HepG2 (cell line): ENCODE results near the gene USP36. TPM values are rescaled to one million over a fixed set of nuclear protein-coding genes. Genes with fewer than 3 reads are reported as not detected.

Experiments
- ATAC-seq: fragments of 200-7000 bp; cut with Tn5 transposase; 3 replicates; pipeline ENCODE4 v1.9.1; 2020; ENCODE audit warnings: mild to moderate bottlenecking, moderate library complexity
- BruUV-seq: library from RNA; stranded (reverse); fragments of 400-500 nt; replicated peaks from 2 replicates; lab custom pipeline; 2021; lab: Mats Ljungman, UMichigan
- CTCF ChIA-PET: fragments of 300-600 bp; formaldehyde crosslinking; extraction: SDS; loops from one replicate; lab custom pipeline; 2021; ENCODE audit warnings: low total read pairs, inconsistent platforms, low intra/inter-chr PET ratio; lab: Yijun Ruan, JAX
- POLR2A ChIA-PET: fragments of 350-600 bp; sonication (Branson Sonifier 250); formaldehyde crosslinking; loops from one replicate; lab custom pipeline; 2020; ENCODE audit warnings: antibody characterized with exemption, inconsistent platforms; lab: Yijun Ruan, JAX
- DNase-seq: peaks from one replicate; pipeline ENCODE4 v3.0.0-alpha.2; 2015; ENCODE audit warnings: low spot score
- FAIRE-seq: peaks from 3 replicates; lab custom pipeline; 2011; peaks lifted over from hg19 to GRCh38; lab: Jason Lieb, UNC
- H2AFZ ChIP-seq: one replicate; pipeline ENCODE4 v1.6.1; 2011; ENCODE audit warnings: low read length, inconsistent platforms
- H3K27ac ChIP-seq: fragments of 300-600 bp; 3 replicates; pipeline ENCODE4 v1.8.0; 2011; ENCODE audit warnings: mixed run types, mild to moderate bottlenecking, mixed read lengths, low read length, inconsistent platforms; ENCODE audit not compliant: insufficient read depth; ENCODE audit errors: extremely low read length
- H3K27me3 ChIP-seq, 2 experiments: fragments of 200-600 bp in 1 of 2; 2 replicates in 1 of 2; 3 replicates in 1 of 2; pipeline versions ENCODE4 v1.6.0 to v1.8.0; 2011; ENCODE audit warnings: low read length in 2 of 2, mild to moderate bottlenecking in 2 of 2, moderate library complexity in 2 of 2, inconsistent platforms in 1 of 2; ENCODE audit not compliant: insufficient read depth in 2 of 2, control insufficient read depth in 1 of 2
- H3K36me3 ChIP-seq, 2 experiments: fragments of 200-600 bp in 1 of 2; replicated peaks in 1 of 2; 2 replicates in 1 of 2; 3 replicates in 1 of 2; pipeline versions ENCODE4 v1.5.1 to v1.8.0; 2011; ENCODE audit warnings: low read length in 2 of 2, inconsistent platforms in 1 of 2; ENCODE audit not compliant: insufficient read depth in 2 of 2, control insufficient read depth in 1 of 2
- H3K4me1 ChIP-seq: 2 replicates; pipeline ENCODE4 v1.5.1; 2012; ENCODE audit warnings: low read length, inconsistent platforms; ENCODE audit not compliant: insufficient read depth
- H3K4me2 ChIP-seq: 2 replicates; pipeline ENCODE4 v1.6.0; 2011; ENCODE audit warnings: low read depth, low read length, inconsistent platforms
- H3K4me3 ChIP-seq, 3 experiments: fragments of 200-600 bp in 1 of 3; sonication (generic), shearing (Covaris generic) in 1 of 3; replicated peaks in 1 of 3; 2 replicates each; pipeline ENCODE4 v1.5.1; 2011 to 2016; ENCODE audit warnings: low read length in 3 of 3, inconsistent platforms in 2 of 3, low read depth in 2 of 3, mild to moderate bottlenecking in 2 of 3, control low read depth in 1 of 3, mixed read lengths in 1 of 3; ENCODE audit not compliant: insufficient read depth in 1 of 3
- H3K79me2 ChIP-seq: one replicate; pipeline ENCODE4 v1.6.1; 2011; ENCODE audit warnings: low read length, inconsistent platforms; ENCODE audit not compliant: insufficient read depth
- H3K9ac ChIP-seq: 2 replicates; pipeline ENCODE4 v1.6.0; 2011; ENCODE audit warnings: mild to moderate bottlenecking, low read depth, low read length, inconsistent platforms; ENCODE audit not compliant: insufficient read depth
- H3K9me3 ChIP-seq: 2 replicates; pipeline ENCODE4 v1.5.1; 2012; ENCODE audit warnings: mild to moderate bottlenecking, low read length
- H4K20me1 ChIP-seq: 2 replicates; pipeline ENCODE4 v1.6.0; 2011; ENCODE audit warnings: inconsistent platforms, mild to moderate bottlenecking, low read length, moderate library complexity; ENCODE audit not compliant: insufficient read depth
- ARNT2 ChIP-seq: sonication (generic); formaldehyde crosslinking; IDR thresholded peaks from 2 replicates; pipeline ENCODE4 v1.8.0; 2022; ENCODE audit warnings: mild to moderate bottlenecking, low read depth, missing genetic modification reagents, moderate library complexity
- CENPT ChIP-seq: sonication (generic); formaldehyde crosslinking; IDR thresholded peaks from 2 replicates; pipeline ENCODE4 v1.8.0; 2022; ENCODE audit warnings: low read depth, mild to moderate bottlenecking, moderate library complexity, missing genetic modification reagents
- DZIP1 ChIP-seq: sonication (generic); formaldehyde crosslinking; IDR thresholded peaks from 2 replicates; pipeline ENCODE4 v1.5.0; 2020; ENCODE audit warnings: mild to moderate bottlenecking, missing genetic modification reagents
- EEA1 ChIP-seq: sonication (generic); formaldehyde crosslinking; IDR thresholded peaks from 2 replicates; pipeline ENCODE4 v1.5.1; 2020; ENCODE audit warnings: mild to moderate bottlenecking, missing genetic modification reagents, borderline replicate concordance
- EP300 ChIP-seq, 3 experiments: sonication (generic) in 1 of 3; formaldehyde crosslinking in 1 of 3; IDR thresholded peaks; 2 replicates each; pipeline versions ENCODE4 v1.5.1 to v1.6.1; 2011 to 2020; ENCODE audit warnings: low read depth in 2 of 3, low read length in 2 of 3, borderline replicate concordance in 1 of 3, improper control_type of control experiment in 1 of 3, mild to moderate bottlenecking in 1 of 3, missing genetic modification reagents in 1 of 3, moderate library complexity in 1 of 3
- NFE2L1 ChIP-seq: sonication (generic); formaldehyde crosslinking; IDR thresholded peaks from 2 replicates; pipeline ENCODE4 v1.4.0; 2020; ENCODE audit warnings: missing genetic modification reagents, mild to moderate bottlenecking, borderline replicate concordance
- NR1H2 ChIP-seq: sonication (generic); formaldehyde crosslinking; IDR thresholded peaks from 2 replicates; pipeline ENCODE4 v1.8.1; 2022; ENCODE audit warnings: low read depth, missing genetic modification reagents, borderline replicate concordance
- RFXANK ChIP-seq: IDR thresholded peaks from 2 replicates; pipeline ENCODE4 v1.6.1; 2016
- TRIM22 ChIP-seq: fragments of 450-650 bp; IDR thresholded peaks from 2 replicates; pipeline ENCODE4 v1.6.1; 2017
- ZFP37 ChIP-seq: sonication (generic); formaldehyde crosslinking; IDR thresholded peaks from 2 replicates; pipeline ENCODE4 v1.4.0; 2020; ENCODE audit warnings: missing genetic modification reagents, borderline replicate concordance
- ZFP91 ChIP-seq: sonication (generic); formaldehyde crosslinking; IDR thresholded peaks from 2 replicates; pipeline ENCODE4 v1.9.0; 2022; ENCODE audit warnings: missing genetic modification reagents, mild to moderate bottlenecking, borderline replicate concordance
- ZNF24 ChIP-seq: fragments of 450-650 bp; IDR thresholded peaks from 2 replicates; pipeline ENCODE4 v1.6.1; 2017; ENCODE audit warnings: antibody characterized with exemption, mild to moderate bottlenecking
- ZNF441 ChIP-seq: sonication (generic); formaldehyde crosslinking; IDR thresholded peaks from 2 replicates; pipeline ENCODE4 v1.7.0; 2021; ENCODE audit warnings: missing genetic modification reagents, borderline replicate concordance
- ZNF468 ChIP-seq: sonication (generic); formaldehyde crosslinking; IDR thresholded peaks from 2 replicates; pipeline ENCODE4 v1.8.0; 2022; ENCODE audit warnings: mild to moderate bottlenecking, moderate library complexity, missing genetic modification reagents
- ZNF510 ChIP-seq: sonication (generic); formaldehyde crosslinking; IDR thresholded peaks from 2 replicates; pipeline ENCODE4 v1.4.0; 2020; ENCODE audit warnings: low read depth, mild to moderate bottlenecking, missing genetic modification reagents
- ZNF580 ChIP-seq: IDR thresholded peaks from 2 replicates; pipeline ENCODE4 v1.6.1; 2016; ENCODE audit warnings: low read depth, borderline replicate concordance
- WGBS: methylation state at CpG from one replicate; pipeline ENCODE4 v1.1.6; 2017; ENCODE audit warnings: low lambda C conversion rate; 5-methylcytosine and 5-hydroxymethylcytosine counted together
- in situ Hi-C: cut with HindIII; loops from 2 replicates; pipeline ENCODE4 v1.10.0; 2017; ENCODE audit warnings: low pct_unique_long_range_greater_than_20kb; ENCODE audit not compliant: extremely low pct_ligation_motif_present
- intact Hi-C: fragments of 100-400 bp; cut with micrococcal nuclease; formaldehyde crosslinking; loops from one replicate; pipeline ENCODE4 v1.10.0; 2022; ENCODE audit not compliant: unreplicated experiment
- polyA plus RNA-seq, 8 experiments: library from polyadenylated mRNA; depleted of rRNA in 3 of 8; stranded (reverse) in 7 of 8; unstranded in 1 of 8; fragments of >200 nt; fragmentation: Illumina TruSeq in 4 of 8; extraction: Trizol in 4 of 8; gene quantifications; 2 replicates each; pipeline versions ENCODE4 v1.2.1 to v1.2.3, GENCODE V29; 2011 to 2016; ENCODE audit warnings: low read depth in 4 of 8, missing spikeins in 1 of 8, mixed read lengths in 1 of 8; ENCODE audit not compliant: insufficient read depth in 1 of 8
- total RNA-seq, 5 experiments: library from RNA; depleted of rRNA; stranded (reverse); fragments of >200 nt; fragmentation: Illumina TruSeq; extraction: Trizol; gene quantifications; 2 replicates each; pipeline ENCODE4 v1.2.3, GENCODE V29; 2016; ENCODE audit warnings: low read depth in 1 of 5

USP36 gene
- total and polyA plus RNA-seq, 2 of the 13 experiments (the other 11 are each of a cell fraction or from before 2014, with no cell fraction given): 29.6 to 45.9 TPM

GRCh38 chr17:78884148-78884825 lies 43.7 kb upstream of the USP36 start:
- TSS peak; percentile 86 for BruUV-seq
- ATAC-seq: peak; percentile 6; the same call in 2 of the 3 replicates
- no peak overlapping the region for H2AFZ ChIP-seq
- 0 out of 2 replicates have a peak, but pooled peaks have one; percentile 23 for TF ChIP-seq EEA1 (CRISPR knock-in tag)
- TF ChIP-seq DZIP1 (CRISPR knock-in tag): peak; percentile 51; the same call in 1 of the 2 replicates
- 0 out of 2 replicates have a peak, but pooled peaks have one; percentile 32 for TF ChIP-seq ZNF468 (CRISPR knock-in tag)
- TF ChIP-seq ZNF441 (CRISPR knock-in tag): 0 out of 2 replicates have a peak, but pooled peaks have one; percentile 16
- no peak for TF ChIP-seq ZNF24
- no peak for TF ChIP-seq RFXANK (CRISPR knock-in tag)
- no peak for TF ChIP-seq ZNF510 (CRISPR knock-in tag)
- TF ChIP-seq ZFP91 (CRISPR knock-in tag): 0 out of 2 replicates have a peak, but pooled peaks have one; percentile 9
- no peak for TF ChIP-seq ZNF580 (CRISPR knock-in tag)
- no peak for TF ChIP-seq ZFP37 (CRISPR knock-in tag)
- TF ChIP-seq CENPT (CRISPR knock-in tag): 0 out of 2 replicates have a peak, but pooled peaks have one; percentile 42
- TF ChIP-seq TRIM22: no peak
- 0 out of 4 replicates have a peak, but pooled peaks of 1 of the 2 experiments have one; percentile 1 for TF ChIP-seq EP300 (IDR thresholded peaks at IDR 0.05; ENCODE audit: low read depth in 2 of 2, low read length in 2 of 2)
- no peak for TF ChIP-seq EP300 (CRISPR knock-in tag; IDR thresholded peaks at IDR 0.05; ENCODE audit: borderline replicate concordance)
- no peak for TF ChIP-seq NFE2L1
- TF ChIP-seq ARNT2 (CRISPR knock-in tag): no peak
- no peak for TF ChIP-seq NR1H2 (CRISPR knock-in tag)

More at GRCh38 chr17:78884148-78884825, 43.7 kb upstream of the USP36 start:
- intact Hi-C loops (no loop called here), in situ Hi-C loops (loop anchor here (5.0 kb wide), 1 partner anchor 88 kb away; no protein-coding TSS in a partner anchor)
- Histone ChIP-seq H3K9me3 (no peaks in the 10 kb centered on the region), H3K9ac (peak overlapping the region; percentile 58), H3K36me3 (no peaks in the 10 kb centered on the region), H3K4me3 (peak overlapping the region; percentile 17 to 60 (median 38); a peak in 4 of 6 replicates), H4K20me1 (no peaks in the 10 kb centered on the region), H3K4me1 (peaks cover 29% of the 10 kb centered on the region), H3K79me2 (no peaks in the 10 kb centered on the region), H3K27ac (peak overlapping the region; percentile 66), H3K27me3 (no peaks in the 10 kb centered on the region), H3K4me2 (peak overlapping the region; percentile 78)
- ChIA-PET POLR2A (interaction anchor here (0.7 to 3.1 kb wide), 11 partner anchors 9 to 190 kb away, joined by 3 to 18 read pairs (median 4); partner anchors contain the start of genes ENGASE and LGALS3BP), CTCF (interaction anchor here (1.3 kb wide), 1 partner anchor 87 kb away, joined by 7 read pairs; no protein-coding TSS in a partner anchor)
- FAIRE-seq (peak; percentile 18), DNase-seq (no peak)
- 67% methylated on average over 14 of the region's 20 CpGs for WGBS
